BLaER1 (cell line): ENCODE measurements around the gene RPS27A.
A peak's percentile ranks its signal among the peaks of the same experiment; 100 is the strongest.
"Not testable (repeated sequence)": the region's sequence is repeated elsewhere in the genome, so short reads cannot be mapped to it uniquely, and the experiment has no call there.

Source experiments
- H3K27ac ChIP-seq: shearing (Covaris generic); formaldehyde crosslinking; 2 replicates; pipeline ENCODE4 v1.8.1; 2022
- H3K27me3 ChIP-seq: shearing (Covaris generic); formaldehyde crosslinking; 2 replicates; pipeline ENCODE4 v1.8.1; 2022
- H3K36me3 ChIP-seq: shearing (Covaris generic); formaldehyde crosslinking; 2 replicates; pipeline ENCODE4 v1.8.1; 2022
- H3K4me1 ChIP-seq: shearing (Covaris generic); formaldehyde crosslinking; 2 replicates; pipeline ENCODE4 v1.8.1; 2022
- H3K4me2 ChIP-seq: shearing (Covaris generic); formaldehyde crosslinking; 2 replicates; pipeline ENCODE4 v1.8.1; 2022
- H3K4me3 ChIP-seq: shearing (Covaris generic); formaldehyde crosslinking; 2 replicates; pipeline ENCODE4 v1.8.1; 2022
- H3K9ac ChIP-seq: shearing (Covaris generic); formaldehyde crosslinking; 2 replicates; pipeline ENCODE4 v1.8.1; 2022
- H3K9me3 ChIP-seq: shearing (Covaris generic); formaldehyde crosslinking; 2 replicates; pipeline ENCODE4 v1.8.1; 2022
- H4K20me1 ChIP-seq: shearing (Covaris generic); formaldehyde crosslinking; 2 replicates; pipeline ENCODE4 v1.8.1; 2022
- Cebpa-rat ChIP-seq: shearing (Covaris generic); IDR thresholded peaks from 2 replicates; pipeline ENCODE4 v1.8.1; 2022

RPS27A gene

GRCh38 chr2:55232084-55232862 is at the start of gene RPS27A, which contains the start of gene CLHC1:
RPS27A (plus strand) TSS chr2:55232688; CDS start chr2:55232825, 137 bp downstream.
CLHC1 (minus strand) TSS chr2:55232293; CDS start chr2:55222411, 9,882 bp downstream.
- Histone ChIP-seq H3K9me3 (no peaks in the 10 kb centered on the region), H3K4me1 (peaks cover 43% of the 10 kb centered on the region), H3K9ac (peak within 1 kb of the TSS; percentile 98), H3K27me3 (no peaks in the 10 kb centered on the region), H3K27ac (peak within 1 kb of the TSS; percentile 98), H3K4me3 (peak within 1 kb of the TSS; percentile 90), H4K20me1 (peaks cover 40% of the 10 kb centered on the region), H3K4me2 (peak within 1 kb of the TSS; percentile 96), H3K36me3 (peaks cover 44% of the 10 kb centered on the region)
- TF ChIP-seq Cebpa-rat, result no peak

- not testable (repeated sequence) for H4K20me1 ChIP-seq, H3K27ac ChIP-seq, H3K36me3 ChIP-seq, H3K4me3 ChIP-seq, H3K9ac ChIP-seq, H3K4me1 ChIP-seq, H3K4me2 ChIP-seq, H3K9me3 ChIP-seq, H3K27me3 ChIP-seq
Measured at GRCh38 chr2:55186837-55187236, 45.7 kb upstream of the RPS27A start.

- not testable (repeated sequence) for H3K4me2 ChIP-seq, H3K9ac ChIP-seq, H3K4me1 ChIP-seq, H3K4me3 ChIP-seq, H4K20me1 ChIP-seq, H3K27me3 ChIP-seq, H3K27ac ChIP-seq, H3K9me3 ChIP-seq
- peaks cover 20% of the 10 kb centered on the region for H3K36me3 ChIP-seq
Measured at GRCh38 chr2:55191888-55192287, 40.6 kb upstream of the RPS27A start.

- H3K4me1 ChIP-seq, result no peaks in the 10 kb centered on the region
- no peak overlapping the region for H3K4me3 ChIP-seq
- H3K27ac ChIP-seq, result no peak overlapping the region
- H3K36me3 ChIP-seq, result peaks cover 42% of the 10 kb centered on the region
- TF ChIP-seq Cebpa-rat, result no peak
- H3K9me3 ChIP-seq, result peaks cover 25% of the 10 kb centered on the region
- no peaks in the 10 kb centered on the region for H4K20me1 ChIP-seq
- H3K9ac ChIP-seq, result no peak overlapping the region
- H3K4me2 ChIP-seq, result no peak overlapping the region
- no peaks in the 10 kb centered on the region for H3K27me3 ChIP-seq
Measured at GRCh38 chr2:55196526-55196925, 36.0 kb upstream of the RPS27A start.

GRCh38 chr2:55200416-55200815 is 32.1 kb upstream of the RPS27A start:
- Histone ChIP-seq H3K9me3 (peaks cover 42% of the 10 kb centered on the region), H3K36me3 (peaks cover 62% of the 10 kb centered on the region), H3K27ac (no peak overlapping the region), H4K20me1 (no peaks in the 10 kb centered on the region), H3K9ac (no peak overlapping the region), H3K27me3 (no peaks in the 10 kb centered on the region), H3K4me2 (no peak overlapping the region), H3K4me1 (no peaks in the 10 kb centered on the region), H3K4me3 (no peak overlapping the region)
- no peak for TF ChIP-seq Cebpa-rat

GRCh38 chr2:55204536-55204935 is 28.0 kb upstream of the RPS27A start:
- no peaks in the 10 kb centered on the region for H3K4me1 ChIP-seq
- no peak overlapping the region for H3K4me3 ChIP-seq
- H3K4me2 ChIP-seq, result no peak overlapping the region
- peaks cover 42% of the 10 kb centered on the region for H3K9me3 ChIP-seq
- H3K27ac ChIP-seq, result no peak overlapping the region
- H3K36me3 ChIP-seq, result peaks cover 35% of the 10 kb centered on the region
- no peak overlapping the region for H3K9ac ChIP-seq
- H4K20me1 ChIP-seq, result no peaks in the 10 kb centered on the region
- no peak for TF ChIP-seq Cebpa-rat
- no peaks in the 10 kb centered on the region for H3K27me3 ChIP-seq

- no peak for TF ChIP-seq Cebpa-rat
- peaks cover 31% of the 10 kb centered on the region for H3K36me3 ChIP-seq
- H3K4me1 ChIP-seq, result no peaks in the 10 kb centered on the region
Measured at GRCh38 chr2:55204950-55205349, 27.5 kb upstream of the RPS27A start.

GRCh38 chr2:55213822-55214221 is 18.7 kb upstream of the RPS27A start:
- H3K4me1 ChIP-seq, result no peaks in the 10 kb centered on the region

More at GRCh38 chr2:55204950-55205349, 27.5 kb upstream of the RPS27A start:
- Histone ChIP-seq H4K20me1 (no peaks in the 10 kb centered on the region), H3K27me3 (no peaks in the 10 kb centered on the region), H3K27ac (no peak overlapping the region), H3K4me2 (no peak overlapping the region), H3K4me3 (no peak overlapping the region), H3K9ac (no peak overlapping the region), H3K9me3 (peaks cover 38% of the 10 kb centered on the region)

GRCh38 chr2:55223958-55224760 is 8.3 kb upstream of the RPS27A start:
- no peak for TF ChIP-seq Cebpa-rat
- no peaks in the 10 kb centered on the region for H3K36me3 ChIP-seq
- H3K9ac ChIP-seq, result no peak overlapping the region
- H3K4me2 ChIP-seq, result peak overlapping the region; percentile 81
- peaks cover 20% of the 10 kb centered on the region for H3K4me1 ChIP-seq
- no peaks in the 10 kb centered on the region for H3K27me3 ChIP-seq
- H3K9me3 ChIP-seq, result no peaks in the 10 kb centered on the region
- 0 out of 2 replicates have a peak overlapping the region, but pooled peaks have one; percentile 92 for H3K27ac ChIP-seq
- no peaks in the 10 kb centered on the region for H4K20me1 ChIP-seq
- H3K4me3 ChIP-seq, result peak overlapping the region; percentile 77

More at GRCh38 chr2:55213822-55214221, 18.7 kb upstream of the RPS27A start:
- no peaks in the 10 kb centered on the region for H4K20me1 ChIP-seq
- no peaks in the 10 kb centered on the region for H3K27me3 ChIP-seq
- no peak overlapping the region for H3K9ac ChIP-seq
- H3K36me3 ChIP-seq, result 0 out of 2 replicates have a peak, but pooled peaks cover 4% of the 10 kb centered on the region
- no peak overlapping the region for H3K4me2 ChIP-seq
- no peak for TF ChIP-seq Cebpa-rat
- no peak overlapping the region for H3K27ac ChIP-seq
- H3K4me3 ChIP-seq, result no peak overlapping the region
- H3K9me3 ChIP-seq, result no peaks in the 10 kb centered on the region

GRCh38 chr2:55224761-55225261 is 7.7 kb upstream of the RPS27A start:
- Histone ChIP-seq H4K20me1 (no peaks in the 10 kb centered on the region), H3K9ac (no peak overlapping the region), H3K9me3 (no peaks in the 10 kb centered on the region), H3K4me3 (no peak overlapping the region), H3K27me3 (no peaks in the 10 kb centered on the region), H3K4me2 (no peak overlapping the region), H3K4me1 (peaks cover 20% of the 10 kb centered on the region), H3K36me3 (0 out of 2 replicates have a peak, but pooled peaks cover 5% of the 10 kb centered on the region), H3K27ac (no peak overlapping the region)
- TF ChIP-seq Cebpa-rat, result no peak
